Tibial artery (tissue), 4 donors: Measurements from ENCODE around the gene ITM2B.
A peak's percentile ranks its signal among the peaks of the same experiment; 100 is the strongest.

ENCODE experiments used
- DNase-seq, 2 donors: peaks; one replicate each; pipeline ENCODE4 v3.0.0-alpha.2; 2019
- H3K27ac ChIP-seq, 2 donors: fragments of 200-600 bp; sonication (generic) in 1 of 2; 1 replicate in 1 of 2; 2 replicates in 1 of 2; pipeline ENCODE4 v1.5.1; 2018 to 2019; ENCODE audit warnings: mild to moderate bottlenecking in 1 of 2
- H3K27me3 ChIP-seq, 2 donors: fragments of 200-600 bp; sonication (generic) in 1 of 2; one replicate each; pipeline versions ENCODE4 v1.5.1 to v1.6.0; 2016 to 2019
- H3K36me3 ChIP-seq, 3 donors: fragments of 200-600 bp; sonication (generic) in 2 of 3; one replicate each; pipeline ENCODE4 v1.5.1; 2016 to 2019; ENCODE audit warnings: mild to moderate bottlenecking in 2 of 3
- H3K4me1 ChIP-seq, 4 donors: fragments of 200-600 bp; sonication (generic) in 2 of 4; 1 replicate in 3 of 4; 2 replicates in 1 of 4; pipeline ENCODE4 v1.5.1; 2016 to 2019
- H3K4me3 ChIP-seq, 2 donors: fragments of 200-600 bp; sonication (generic) in 1 of 2; 1 replicate in 1 of 2; 2 replicates in 1 of 2; pipeline ENCODE4 v1.5.1; 2018 to 2019; ENCODE audit warnings: mild to moderate bottlenecking in 2 of 2
- H3K9me3 ChIP-seq, 3 donors: fragments of 200-600 bp; sonication (generic) in 1 of 3; one replicate each; pipeline ENCODE4 v1.5.1; 2016 to 2019
- intact Hi-C: fragments of 100-400 bp; cut with DNase I; formaldehyde crosslinking; loops from one replicate; pipeline ENCODE4 v1.15.0; 2023; ENCODE audit warnings: low total_unique reads
- TF ChIP-seq, protein P1 (sequence below), 2 experiments: fragments of 200-600 bp in 1 of 2; fragments of 450-650 bp in 1 of 2; IDR thresholded peaks; one replicate each; pipeline ENCODE4 v1.5.1; 2017 to 2019; ENCODE audit warnings: antibody characterized with exemption in 2 of 2, mild to moderate bottlenecking in 1 of 2, moderate library complexity in 1 of 2

Gene ITM2B

DNA sequence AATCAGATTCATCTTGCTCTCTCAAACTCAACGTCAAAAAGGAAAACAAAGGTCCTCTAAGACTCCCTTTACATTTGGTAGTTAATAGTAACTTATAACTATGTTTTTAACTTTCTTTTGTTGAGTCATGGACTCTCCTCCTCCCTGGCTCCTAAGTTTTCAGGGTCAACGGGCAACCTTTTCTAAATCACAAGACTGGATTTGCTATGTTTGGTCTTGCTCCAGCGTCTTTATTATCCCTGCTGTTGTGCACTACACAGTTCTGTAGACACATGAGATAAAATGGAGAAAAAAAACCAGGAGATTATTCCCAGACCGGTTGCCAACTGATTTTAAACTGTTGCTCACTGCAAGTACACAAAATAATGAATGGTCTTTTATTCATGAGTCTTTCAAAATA, 1.9 kb upstream of the ITM2B start:
- intact Hi-C loops = loop anchor here (10.0 kb wide), 1 partner anchor 74 kb away; the partner anchor contains the start of gene RB1
- Histone ChIP-seq H3K36me3 (no peaks in the 10 kb centered on the region), H3K4me1 (peaks cover 0 to 22% (median 13%) of the 10 kb centered on the region in 4 donors), H3K4me3 (peak overlapping the region in 1 of 2 donors; percentile 2), H3K9me3 (no peaks in the 10 kb centered on the region), H3K27me3 (no peaks in the 10 kb centered on the region), H3K27ac (peak overlapping the region; percentile 94 to 99)
- DNase-seq = no peak
- TF ChIP-seq, protein P1, sequence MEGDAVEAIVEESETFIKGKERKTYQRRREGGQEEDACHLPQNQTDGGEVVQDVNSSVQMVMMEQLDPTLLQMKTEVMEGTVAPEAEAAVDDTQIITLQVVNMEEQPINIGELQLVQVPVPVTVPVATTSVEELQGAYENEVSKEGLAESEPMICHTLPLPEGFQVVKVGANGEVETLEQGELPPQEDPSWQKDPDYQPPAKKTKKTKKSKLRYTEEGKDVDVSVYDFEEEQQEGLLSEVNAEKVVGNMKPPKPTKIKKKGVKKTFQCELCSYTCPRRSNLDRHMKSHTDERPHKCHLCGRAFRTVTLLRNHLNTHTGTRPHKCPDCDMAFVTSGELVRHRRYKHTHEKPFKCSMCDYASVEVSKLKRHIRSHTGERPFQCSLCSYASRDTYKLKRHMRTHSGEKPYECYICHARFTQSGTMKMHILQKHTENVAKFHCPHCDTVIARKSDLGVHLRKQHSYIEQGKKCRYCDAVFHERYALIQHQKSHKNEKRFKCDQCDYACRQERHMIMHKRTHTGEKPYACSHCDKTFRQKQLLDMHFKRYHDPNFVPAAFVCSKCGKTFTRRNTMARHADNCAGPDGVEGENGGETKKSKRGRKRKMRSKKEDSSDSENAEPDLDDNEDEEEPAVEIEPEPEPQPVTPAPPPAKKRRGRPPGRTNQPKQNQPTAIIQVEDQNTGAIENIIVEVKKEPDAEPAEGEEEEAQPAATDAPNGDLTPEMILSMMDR (IDR thresholded peaks at IDR 0.05) = no peak

DNA sequence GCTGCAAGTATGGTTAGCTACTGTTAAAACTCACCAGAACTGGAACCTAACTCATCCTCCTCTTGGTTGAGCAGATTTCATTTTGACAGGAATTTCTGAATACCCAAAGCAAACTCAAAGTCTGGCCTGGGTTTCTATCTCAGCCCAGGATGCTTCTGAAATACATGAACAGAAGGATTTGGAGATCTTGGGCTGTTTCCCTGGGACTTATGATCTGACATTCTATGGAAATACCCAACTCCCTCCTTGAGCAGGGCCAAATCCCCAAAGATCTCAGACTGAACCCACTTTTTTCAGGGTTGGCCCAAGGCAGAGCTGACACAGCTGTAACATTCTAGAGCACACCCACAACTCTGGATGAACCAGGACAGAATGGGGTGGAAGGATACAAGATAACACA, 1.1 kb upstream of the ITM2B start:
- DNase-seq = no peak
- Histone ChIP-seq H3K4me3 (peak overlapping the region in 1 of 2 donors; percentile 78), H3K27ac (peak overlapping the region; percentile 94 to 99), H3K4me1 (peaks cover 0 to 31% (median 22%) of the 10 kb centered on the region in 4 donors), H3K9me3 (no peaks in the 10 kb centered on the region), H3K27me3 (no peaks in the 10 kb centered on the region), H3K36me3 (no peaks in the 10 kb centered on the region)
- intact Hi-C loops = loop anchor here (2.0 to 10.0 kb wide), 2 partner anchors 73 to 105 kb away; partner anchors contain the start of gene RB1
- TF ChIP-seq, protein P1 (IDR thresholded peaks at IDR 0.05) = no peak

DNA sequence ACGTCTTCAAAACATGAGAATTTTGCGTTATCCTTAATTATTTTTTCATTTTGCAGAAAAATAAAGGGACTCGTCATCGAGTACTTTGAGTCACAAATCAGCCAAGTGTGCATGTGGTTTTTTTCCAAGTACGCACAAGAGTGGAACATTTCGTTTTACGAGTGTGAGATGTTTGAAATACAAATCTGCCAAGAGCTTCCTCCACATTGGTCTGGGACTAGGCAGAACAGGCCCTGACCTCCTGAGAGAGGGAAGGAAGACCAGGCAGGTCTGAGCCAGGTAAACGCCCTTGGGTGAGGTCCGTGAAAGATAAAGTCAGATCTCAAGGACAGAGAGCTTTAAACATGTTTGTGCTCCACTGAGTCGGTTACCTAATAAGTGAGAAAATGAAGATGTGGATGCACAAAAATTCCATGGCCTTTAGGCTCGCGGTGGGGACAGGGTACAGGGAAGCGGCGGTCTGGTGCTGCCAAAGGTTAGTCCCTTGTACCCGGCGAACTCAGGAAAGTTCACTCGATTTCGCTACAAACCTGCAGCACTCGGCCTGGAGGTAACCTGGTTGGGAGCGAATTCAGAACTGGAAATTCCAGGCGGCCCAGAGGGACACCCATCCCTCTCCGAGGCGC, 473 bp upstream of the ITM2B start:
- no peak for DNase-seq
- intact Hi-C loops = loop anchor here (2.0 to 10.0 kb wide), 2 partner anchors 72 to 106 kb away; partner anchors contain the start of gene RB1
- no peaks in the 10 kb centered on the region for H3K36me3 ChIP-seq
- no peaks in the 10 kb centered on the region for H3K27me3 ChIP-seq
- peak overlapping the region; percentile 78 to 91 for H3K4me3 ChIP-seq
- H3K27ac ChIP-seq = peak overlapping the region; percentile 94 to 99
- peaks cover 0 to 37% (median 26%) of the 10 kb centered on the region in 4 donors for H3K4me1 ChIP-seq
- no peaks in the 10 kb centered on the region for H3K9me3 ChIP-seq
- TF ChIP-seq, protein P1 (IDR thresholded peaks at IDR 0.05) = no peak

DNA sequence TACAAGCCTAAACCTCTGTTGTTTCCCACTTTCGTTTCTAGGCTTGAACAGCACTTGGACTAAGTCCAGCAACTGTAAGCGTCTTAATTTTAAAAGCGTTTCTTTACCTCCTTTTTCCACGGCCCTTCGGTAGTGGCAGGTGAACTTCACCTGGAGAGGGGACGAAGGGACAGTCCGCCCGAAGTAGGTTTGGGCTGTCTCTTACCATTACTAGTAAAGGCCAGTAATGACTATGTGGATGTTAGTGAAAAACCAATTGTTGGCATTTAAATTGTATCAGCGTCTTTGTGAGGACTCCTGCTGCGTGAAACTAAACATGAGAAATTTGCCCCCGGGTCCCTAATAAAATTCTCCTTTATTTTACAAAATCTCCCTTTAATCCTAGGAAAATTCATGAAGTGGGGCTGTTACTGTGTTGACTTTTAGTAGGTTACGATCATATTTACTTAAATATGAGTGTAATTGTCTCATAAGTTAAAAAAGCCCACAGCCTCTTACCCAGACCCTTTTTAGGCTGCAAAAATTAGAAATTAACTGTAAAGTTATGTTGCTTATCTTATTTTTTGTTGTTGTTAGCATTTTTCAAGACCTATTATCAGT, 983 bp downstream of the ITM2B start:
- H3K36me3 ChIP-seq = peaks cover 0 to under 1% (median 0%) of the 10 kb centered on the region in 3 donors
- H3K4me1 ChIP-seq = peaks cover 0 to 51% (median 31%) of the 10 kb centered on the region in 4 donors
- H3K9me3 ChIP-seq = no peaks in the 10 kb centered on the region
- intact Hi-C loops = loop anchor here (2.0 to 10.0 kb wide), 2 partner anchors 71 to 107 kb away; partner anchors contain the start of gene RB1
- no peak for DNase-seq
- TF ChIP-seq, protein P1 (IDR thresholded peaks at IDR 0.05) = no peak
- H3K4me3 ChIP-seq = peak overlapping the region; percentile 78 to 91
- no peaks in the 10 kb centered on the region for H3K27me3 ChIP-seq
- peak overlapping the region; percentile 94 to 99 for H3K27ac ChIP-seq

DNA sequence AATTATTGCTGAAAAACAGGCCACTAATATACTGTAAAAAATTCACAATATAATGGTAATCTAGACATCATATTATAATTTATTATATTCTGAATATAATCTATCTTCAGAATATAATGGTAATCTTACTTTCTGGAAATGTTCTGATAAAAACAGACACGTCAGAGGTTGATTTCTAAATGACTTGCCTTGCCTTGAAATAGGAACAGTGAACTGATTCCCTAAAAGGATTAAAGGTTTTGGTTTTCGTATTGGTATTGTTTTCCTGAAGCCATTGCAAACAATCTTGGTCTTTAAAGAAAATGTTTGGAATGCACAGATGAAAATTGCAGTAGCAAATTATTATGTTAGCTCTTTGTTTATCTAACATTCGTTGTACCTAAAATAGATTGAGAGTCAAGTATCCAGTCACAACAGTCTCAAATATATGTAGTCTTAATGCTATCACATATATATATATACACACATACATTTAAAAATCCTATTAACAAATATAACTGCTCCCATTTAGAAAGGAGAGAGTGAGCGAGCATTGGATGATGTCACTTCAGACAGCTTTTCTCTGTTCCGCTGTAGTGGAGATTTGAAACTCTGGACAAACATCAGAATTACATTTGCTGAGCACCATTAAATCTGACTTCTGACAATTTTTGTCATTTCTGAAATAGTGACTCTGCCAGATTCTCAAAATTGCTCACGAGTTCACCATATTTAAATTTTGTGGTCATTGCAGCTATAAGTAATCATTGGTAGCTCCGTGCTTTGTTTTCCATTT, 1.7 kb downstream of the ITM2B start:
- intact Hi-C loops = loop anchor here (10.0 kb wide), 1 partner anchor 70 kb away; the partner anchor contains the start of gene RB1
- Histone ChIP-seq H3K27me3 (no peaks in the 10 kb centered on the region), H3K9me3 (no peaks in the 10 kb centered on the region), H3K4me1 (peaks cover 0 to 59% (median 34%) of the 10 kb centered on the region in 4 donors), H3K4me3 (peak overlapping the region; percentile 78 to 91), H3K36me3 (peaks cover 0 to 7% (median 5%) of the 10 kb centered on the region in 3 donors), H3K27ac (peak overlapping the region; percentile 94 to 99)
- TF ChIP-seq, protein P1 (IDR thresholded peaks at IDR 0.05) = no peak
- no peak for DNase-seq
